GOT3 (cell line): ENCODE results near the gene ZPBP.
"Not testable (repeated sequence)": the region's sequence is repeated elsewhere in the genome, so short reads cannot be mapped to it uniquely, and the experiment has no call there.

Experiments used
- DNase-seq: peaks from one replicate; lab custom pipeline; 2025; ENCODE audit warnings: mixed read lengths; lab: John Stamatoyannopoulos, UW

ZPBP gene

GRCh38 chr7:50041165-50041564 is 51.9 kb downstream of the ZPBP start:
- not testable (repeated sequence) for DNase-seq

- DNase-seq, result no peak
Observed at GRCh38 chr7:50037086-50037485, 56.0 kb downstream of the ZPBP start.

- no peak for DNase-seq
Observed at GRCh38 chr7:50022991-50023390, 70.1 kb downstream of the ZPBP start.

- DNase-seq, result no peak
Observed at GRCh38 chr7:50022451-50022850, 70.6 kb downstream of the ZPBP start.

GRCh38 chr7:49995681-49996080 is 97.4 kb downstream of the ZPBP start:
- no peak for DNase-seq

GRCh38 chr7:49986191-49986590 is 106.9 kb downstream of the ZPBP start:
- no peak for DNase-seq

GRCh38 chr7:49980465-49980864 is 112.6 kb downstream of the ZPBP start:
- no peak for DNase-seq

GRCh38 chr7:49976238-49976637 is 116.8 kb downstream of the ZPBP start:
- DNase-seq, result no peak

- no peak for DNase-seq
Observed at GRCh38 chr7:49974035-49974434, 119.0 kb downstream of the ZPBP start.

GRCh38 chr7:49937608-49938007 is 155.4 kb downstream of the ZPBP start:
- no peak for DNase-seq

GRCh38 chr7:49931627-49932026 is 161.4 kb downstream of the ZPBP start:
- no peak for DNase-seq

- no peak for DNase-seq
Observed at GRCh38 chr7:49928787-49929186, 164.3 kb downstream of the ZPBP start.

GRCh38 chr7:49927631-49928030 is 165.4 kb downstream of the ZPBP start:
- no peak for DNase-seq

GRCh38 chr7:49926720-49927119 is 166.3 kb downstream of the ZPBP start:
- DNase-seq, result no peak

GRCh38 chr7:49911909-49912308 is 181.1 kb downstream of the ZPBP start:
- DNase-seq, result no peak

- DNase-seq, result no peak
Observed at GRCh38 chr7:49894543-49894942, 198.5 kb downstream of the ZPBP start.

GRCh38 chr7:49893131-49893530 is 199.9 kb downstream of the ZPBP start:
- DNase-seq, result no peak

GRCh38 chr7:49892481-49892880 is 200.6 kb downstream of the ZPBP start:
- no peak for DNase-seq
